ENCODE data around the gene UBXN7. TPM values are rescaled to one million over a fixed set of nuclear protein-coding genes. Genes with fewer than 3 reads are reported as not detected.
"Not testable (repeated sequence)": the region's sequence is repeated elsewhere in the genome, so short reads cannot be mapped to it uniquely, and the experiment has no call there.

The UBXN7 gene
- total RNA-seq, 1 experiment from 2014 or later, result 99.6 TPM

GRCh38 chr3:196314597-196314996, 117.6 kb downstream of the UBXN7 start:
- CTCF ChIA-PET, result interaction anchor here (1.1 kb wide), 1 partner anchor 10 kb away, joined by 3 read pairs; no protein-coding TSS in a partner anchor
- Mint-ChIP-seq H3K36me3 (no peaks in the 10 kb centered on the region), H3K4me1 (no peaks in the 10 kb centered on the region; the same call in 1 of the 2 replicates), H3K27ac (no peak overlapping the region), H3K4me3 (no peak overlapping the region), H3K9me3 (no peaks in the 10 kb centered on the region), H3K27me3 (ENCODE audit: low read depth) (no peaks in the 10 kb centered on the region)
- TF ChIP-seq ZNF121 (CRISPR knock-in tag; IDR thresholded peaks at IDR 0.05) (0 out of 2 replicates have a peak, but pooled peaks have one; percentile 35), ZNF671 (CRISPR knock-in tag; IDR thresholded peaks at IDR 0.05) (no peak)
- no peak for ATAC-seq
- no peak for DNase-seq (ENCODE audit: low spot score)
- POLR2A ChIA-PET, result no interaction called here

GRCh38 chr3:196314086-196314485, 118.1 kb downstream of the UBXN7 start:
- H3K4me1 Mint-ChIP-seq; POLR2A ChIA-PET; H3K4me3 Mint-ChIP-seq; H3K27me3 Mint-ChIP-seq (ENCODE audit: low read depth); DNase-seq (ENCODE audit: low spot score); H3K27ac Mint-ChIP-seq; H3K9me3 Mint-ChIP-seq; ATAC-seq; H3K36me3 Mint-ChIP-seq: not testable (repeated sequence)
- CTCF ChIA-PET, result interaction anchor here (1.1 kb wide), 1 partner anchor 10 kb away, joined by 3 read pairs; no protein-coding TSS in a partner anchor

- H3K27ac Mint-ChIP-seq; CTCF ChIA-PET; H3K36me3 Mint-ChIP-seq; H3K4me1 Mint-ChIP-seq; H3K27me3 Mint-ChIP-seq (ENCODE audit: low read depth); DNase-seq (ENCODE audit: low spot score); POLR2A ChIA-PET; ATAC-seq; H3K4me3 Mint-ChIP-seq; H3K9me3 Mint-ChIP-seq: not testable (repeated sequence)
Observed at GRCh38 chr3:196302960-196303359, 129.3 kb downstream of the UBXN7 start.

- H3K36me3 Mint-ChIP-seq; H3K27me3 Mint-ChIP-seq (ENCODE audit: low read depth); H3K9me3 Mint-ChIP-seq; DNase-seq (ENCODE audit: low spot score); H3K4me3 Mint-ChIP-seq; POLR2A ChIA-PET; H3K4me1 Mint-ChIP-seq; H3K27ac Mint-ChIP-seq; CTCF ChIA-PET; ATAC-seq: not testable (repeated sequence)
Observed at GRCh38 chr3:196302551-196302950, 129.7 kb downstream of the UBXN7 start.

GRCh38 chr3:196298521-196298920, 133.7 kb downstream of the UBXN7 start:
- Mint-ChIP-seq H3K4me3 (no peak overlapping the region), H3K27me3 (ENCODE audit: low read depth) (no peaks in the 10 kb centered on the region), H3K4me1 (no peaks in the 10 kb centered on the region), H3K27ac (no peak overlapping the region), H3K9me3 (no peaks in the 10 kb centered on the region), H3K36me3 (peaks cover 3% of the 10 kb centered on the region; the same call in 1 of the 2 replicates)
- TF ChIP-seq ATF1 (CRISPR knock-in tag; IDR thresholded peaks at IDR 0.05) (no peak), ZNF232 (CRISPR knock-in tag; IDR thresholded peaks at IDR 0.05) (no peak), RELA (CRISPR knock-in tag; IDR thresholded peaks at IDR 0.05; ENCODE audit: borderline replicate concordance) (no peak), ZNF121 (CRISPR knock-in tag; IDR thresholded peaks at IDR 0.05) (no peak), GTF2I (CRISPR knock-in tag; conservative IDR thresholded peaks at IDR 0.05) (no peak), EMX1 (CRISPR knock-in tag; IDR thresholded peaks at IDR 0.05) (no peak)
- ATAC-seq, result no peak
- ChIA-PET CTCF (no interaction called here), POLR2A (no interaction called here)
- DNase-seq (ENCODE audit: low spot score), result no peak

Other genes with a start within 250 kb of the UBXN7 start
- 4.4 to 5.2 TPM (median 4.5 TPM) in 3 replicates for gene ZDHHC19, start 221.0 kb downstream of the UBXN7 start, total RNA-seq (2021)
- 6.9 to 8.4 TPM (median 7.6 TPM) in 3 replicates for gene SLC51A, start 215.9 kb downstream of the UBXN7 start, total RNA-seq (2021)
- 22.4 to 28.5 TPM (median 23.5 TPM) in 3 replicates for gene PCYT1A, start 144.7 kb downstream of the UBXN7 start, total RNA-seq (2021)
- gene DYNLT2B, start 114.2 kb downstream of the UBXN7 start, total RNA-seq (2021), result 10.0 to 13.6 TPM (median 11.4 TPM) in 3 replicates
- gene TM4SF19, start 94.0 kb downstream of the UBXN7 start, total RNA-seq (2021), result not detected in 3 replicates
- gene RNF168, start 71.3 kb upstream of the UBXN7 start, total RNA-seq (2021), result 57.0 to 66.1 TPM (median 57.7 TPM) in 3 replicates
- not detected in 3 replicates for gene SMCO1, start 82.9 kb upstream of the UBXN7 start, total RNA-seq (2021)
- gene WDR53, start 136.1 kb upstream of the UBXN7 start, total RNA-seq (2021), result 20.0 to 21.4 TPM (median 21.1 TPM) in 3 replicates
- 15.0 to 16.1 TPM (median 15.4 TPM) in 3 replicates for gene FBXO45, start 136.2 kb upstream of the UBXN7 start, total RNA-seq (2021)
- gene NRROS, start 207.3 kb upstream of the UBXN7 start, total RNA-seq (2021), result 3.1 to 5.1 TPM (median 4.9 TPM) in 3 replicates